HEK293T (cell line): ENCODE data around the gene MRPL27.

Source experiments
- CTBP1 ChIP-seq: fragments of 450-650 bp; IDR thresholded peaks from 2 replicates; pipeline ENCODE4 v1.6.1; 2016; ENCODE audit warnings: borderline replicate concordance
- ELF4 ChIP-seq: fragments of 450-650 bp; IDR thresholded peaks from 2 replicates; pipeline ENCODE4 v1.6.1; 2017; ENCODE audit warnings: antibody characterized with exemption
- FOXK2 ChIP-seq: fragments of 450-650 bp; IDR thresholded peaks from 2 replicates; pipeline ENCODE4 v1.6.1; 2016; ENCODE audit warnings: mild to moderate bottlenecking
- FOXM1 ChIP-seq: fragments of 450-650 bp; IDR thresholded peaks from 2 replicates; pipeline ENCODE4 v1.6.1; 2017; ENCODE audit warnings: mild to moderate bottlenecking, borderline replicate concordance
- LEF1 ChIP-seq: fragments of 450-650 bp; IDR thresholded peaks from 2 replicates; pipeline ENCODE4 v1.6.1; 2017; ENCODE audit warnings: mild to moderate bottlenecking, borderline replicate concordance
- NFRKB ChIP-seq: fragments of 450-650 bp; IDR thresholded peaks from 2 replicates; pipeline ENCODE4 v1.6.1; 2016; ENCODE audit warnings: mild to moderate bottlenecking, moderate library complexity
- SP1 ChIP-seq: fragments of 450-650 bp; IDR thresholded peaks from 2 replicates; pipeline ENCODE4 v1.6.1; 2017
- TARDBP ChIP-seq: fragments of 450-650 bp; IDR thresholded peaks from 2 replicates; pipeline ENCODE4 v1.6.1; 2016

- TF ChIP-seq TARDBP: no peak
- no peak for TF ChIP-seq FOXK2
- no peak for TF ChIP-seq ELF4
- no peak for TF ChIP-seq FOXM1
- no peak for TF ChIP-seq NFRKB
- no peak for TF ChIP-seq CTBP1
- TF ChIP-seq LEF1: no peak
- no peak for TF ChIP-seq SP1
These were observed 47.6 kb upstream of the MRPL27 start for GRCh38 chr17:50420419-50421112.
